GM23248 (cell line): Measurements from ENCODE around the gene RASA3.

Experiments
- EZH2 ChIP-seq: fragments of 200-600 bp; sonication (generic); IDR thresholded peaks from 2 replicates; pipeline ENCODE4 v1.6.1; 2018; ENCODE audit warnings: antibody characterized with exemption, mild to moderate bottlenecking; ENCODE audit not compliant: insufficient read depth, poor library complexity, severe bottlenecking
- EZH2phosphoT487 ChIP-seq: fragments of 200-600 bp; sonication (generic); IDR thresholded peaks from 2 replicates; pipeline ENCODE4 v1.6.1; 2018; ENCODE audit warnings: antibody characterized with exemption, moderate library complexity, mild to moderate bottlenecking, low read depth; ENCODE audit not compliant: insufficient read depth

GRCh38 chr13:113971471-113972231 is 160.8 kb downstream of the RASA3 start:
- TF ChIP-seq EZH2 (no peak), EZH2phosphoT487 (no peak)
